ENCODE results near the gene ZNF408.
"Not testable (repeated sequence)": the region's sequence is repeated elsewhere in the genome, so short reads cannot be mapped to it uniquely, and the experiment has no call there.

ZNF408 gene

GRCh38 chr11:46700241-46701077 is at the start of gene ZNF408, which contains the start of gene ARHGAP1:
Gene ZNF408 (plus strand): TSS chr11:46701031. CDS start chr11:46701048, 17 bp downstream.
Gene ARHGAP1 (minus strand): TSS chr11:46700619. CDS start chr11:46696107, 4,512 bp downstream.
- peak; percentile 99 for DNase-seq

GRCh38 chr11:46655631-46656030 is 45.2 kb upstream of the ZNF408 start:
- DNase-seq = no peak

GRCh38 chr11:46657186-46657585 is 43.6 kb upstream of the ZNF408 start:
- no peak for DNase-seq

- DNase-seq = no peak
These were observed 42.6 kb upstream of the ZNF408 start for GRCh38 chr11:46658259-46658658.

GRCh38 chr11:46659908-46660307 is 40.9 kb upstream of the ZNF408 start:
- DNase-seq = no peak

GRCh38 chr11:46661836-46662235 is 39.0 kb upstream of the ZNF408 start:
- no peak for DNase-seq

- DNase-seq = no peak
These were observed 38.5 kb upstream of the ZNF408 start for GRCh38 chr11:46662366-46662765.

GRCh38 chr11:46663277-46663940 is 37.4 kb upstream of the ZNF408 start:
- no peak for DNase-seq

GRCh38 chr11:46664612-46665011 is 36.2 kb upstream of the ZNF408 start:
- no peak for DNase-seq

GRCh38 chr11:46665356-46665755 is 35.5 kb upstream of the ZNF408 start:
- DNase-seq = no peak

- no peak for DNase-seq
These were observed 34.3 kb upstream of the ZNF408 start for GRCh38 chr11:46666516-46666915.

GRCh38 chr11:46667043-46667481 is 33.8 kb upstream of the ZNF408 start:
- no peak for DNase-seq

GRCh38 chr11:46668480-46669085 is 32.2 kb upstream of the ZNF408 start:
- no peak for DNase-seq

GRCh38 chr11:46669711-46670139 is 31.1 kb upstream of the ZNF408 start:
- DNase-seq = peak; percentile 26

- DNase-seq = not testable (repeated sequence)
These were observed 30.3 kb upstream of the ZNF408 start for GRCh38 chr11:46670521-46670920.

- no peak for DNase-seq
These were observed 28.9 kb upstream of the ZNF408 start for GRCh38 chr11:46671958-46672315.

- no peak for DNase-seq
These were observed 28.4 kb upstream of the ZNF408 start for GRCh38 chr11:46672381-46672839.

- no peak for DNase-seq
These were observed 26.9 kb upstream of the ZNF408 start for GRCh38 chr11:46673713-46674462.

GRCh38 chr11:46674463-46675287 is 26.2 kb upstream of the ZNF408 start:
- DNase-seq = peak; percentile 22

GRCh38 chr11:46675288-46675851 is 25.5 kb upstream of the ZNF408 start:
- DNase-seq = no peak

GRCh38 chr11:46675949-46676348 is 24.9 kb upstream of the ZNF408 start:
- no peak for DNase-seq

Measured in CD4-positive, alpha-beta T cell treated with Interleukin-17A for 1 hour (primary cell).